HepG2 (cell line): ENCODE results near the gene ESPN. TPM values are rescaled to one million over a fixed set of nuclear protein-coding genes. Genes with fewer than 3 reads are reported as not detected.

Source experiments
- CREM ChIP-seq, 2 experiments: sonication (generic) in 1 of 2; formaldehyde crosslinking in 1 of 2; IDR thresholded peaks; 2 replicates each; pipeline versions ENCODE4 v1.4.0 to v1.6.1; 2016 to 2020; ENCODE audit warnings: antibody characterized with exemption in 1 of 2, mild to moderate bottlenecking in 1 of 2, missing genetic modification reagents in 1 of 2
- DNMT1 ChIP-seq: sonication (generic); formaldehyde crosslinking; IDR thresholded peaks from 2 replicates; pipeline ENCODE4 v1.5.1; 2020; ENCODE audit warnings: mild to moderate bottlenecking, missing genetic modification reagents
- POLR2A ChIP-seq, 2 experiments: IDR thresholded peaks; 2 replicates each; pipeline ENCODE4 v1.6.1; 2011; ENCODE audit warnings: low read depth in 2 of 2, low read length in 2 of 2, mild to moderate bottlenecking in 1 of 2, moderate library complexity in 1 of 2; ENCODE audit not compliant: insufficient read depth in 1 of 2
- PPARG ChIP-seq: conservative IDR thresholded peaks from 2 replicates; pipeline ENCODE4 v1.6.1; 2016; ENCODE audit warnings: missing biosample characterization, missing genetic modification reagents
- SETDB1 ChIP-seq: sonication (generic); formaldehyde crosslinking; IDR thresholded peaks from 2 replicates; pipeline ENCODE4 v1.5.1; 2020; ENCODE audit warnings: missing genetic modification reagents, mild to moderate bottlenecking, borderline replicate concordance
- TIGD3 ChIP-seq: sonication (generic); formaldehyde crosslinking; IDR thresholded peaks from 2 replicates; pipeline ENCODE4 v1.5.1; 2020; ENCODE audit warnings: mild to moderate bottlenecking, missing genetic modification reagents, borderline replicate concordance
- ZNF343 ChIP-seq: sonication (generic); formaldehyde crosslinking; IDR thresholded peaks from 2 replicates; pipeline ENCODE4 v1.4.0; 2020; ENCODE audit warnings: mild to moderate bottlenecking, missing genetic modification reagents
- ZNF431 ChIP-seq: sonication (generic); formaldehyde crosslinking; IDR thresholded peaks from 2 replicates; pipeline ENCODE4 v1.9.0; 2022; ENCODE audit warnings: missing genetic modification reagents, low read depth, mild to moderate bottlenecking, borderline replicate concordance
- ZNF441 ChIP-seq: sonication (generic); formaldehyde crosslinking; IDR thresholded peaks from 2 replicates; pipeline ENCODE4 v1.7.0; 2021; ENCODE audit warnings: missing genetic modification reagents, borderline replicate concordance
- ZNF496 ChIP-seq: sonication (generic); formaldehyde crosslinking; IDR thresholded peaks from 2 replicates; pipeline ENCODE4 v1.8.1; 2023; ENCODE audit warnings: mild to moderate bottlenecking, moderate library complexity, missing genetic modification reagents; ENCODE audit not compliant: insufficient replicate concordance
- ZNF644 ChIP-seq: IDR thresholded peaks from 2 replicates; pipeline ENCODE4 v1.6.1; 2016; ENCODE audit warnings: low read depth
- ZNF781 ChIP-seq: sonication (generic); formaldehyde crosslinking; IDR thresholded peaks from 2 replicates; pipeline ENCODE4 v1.5.1; 2020; ENCODE audit warnings: borderline replicate concordance, mild to moderate bottlenecking, missing genetic modification reagents; ENCODE audit errors: not compliant biosample characterization
- polyA plus RNA-seq, 8 experiments: library from polyadenylated mRNA; depleted of rRNA in 3 of 8; stranded (reverse) in 7 of 8; unstranded in 1 of 8; fragments of >200 nt; fragmentation: Illumina TruSeq in 4 of 8; extraction: Trizol in 4 of 8; gene quantifications; 2 replicates each; pipeline versions ENCODE4 v1.2.1 to v1.2.3, GENCODE V29; 2011 to 2016; ENCODE audit warnings: low read depth in 4 of 8, missing spikeins in 1 of 8, mixed read lengths in 1 of 8; ENCODE audit not compliant: insufficient read depth in 1 of 8
- total RNA-seq, 5 experiments: library from RNA; depleted of rRNA; stranded (reverse); fragments of >200 nt; fragmentation: Illumina TruSeq; extraction: Trizol; gene quantifications; 2 replicates each; pipeline ENCODE4 v1.2.3, GENCODE V29; 2016; ENCODE audit warnings: low read depth in 1 of 5
- TF ChIP-seq, protein P1 (sequence below): sonication (generic); formaldehyde crosslinking; IDR thresholded peaks from 2 replicates; pipeline ENCODE4 v1.5.0; 2020; ENCODE audit warnings: mild to moderate bottlenecking, missing genetic modification reagents, borderline replicate concordance
- TF ChIP-seq, protein P2 (sequence below): sonication (generic); formaldehyde crosslinking; IDR thresholded peaks from 2 replicates; pipeline ENCODE4 v1.4.0; 2020; ENCODE audit warnings: missing genetic modification reagents, borderline replicate concordance

ESPN gene
- total and polyA plus RNA-seq, 2 of the 13 experiments (the other 11 are each of a cell fraction or from before 2014, with no cell fraction given), result 48.6 to 54.2 TPM

GRCh38 chr1:6447016-6447817, 22.6 kb downstream of the ESPN start (continued):
- TF ChIP-seq, protein P1, sequence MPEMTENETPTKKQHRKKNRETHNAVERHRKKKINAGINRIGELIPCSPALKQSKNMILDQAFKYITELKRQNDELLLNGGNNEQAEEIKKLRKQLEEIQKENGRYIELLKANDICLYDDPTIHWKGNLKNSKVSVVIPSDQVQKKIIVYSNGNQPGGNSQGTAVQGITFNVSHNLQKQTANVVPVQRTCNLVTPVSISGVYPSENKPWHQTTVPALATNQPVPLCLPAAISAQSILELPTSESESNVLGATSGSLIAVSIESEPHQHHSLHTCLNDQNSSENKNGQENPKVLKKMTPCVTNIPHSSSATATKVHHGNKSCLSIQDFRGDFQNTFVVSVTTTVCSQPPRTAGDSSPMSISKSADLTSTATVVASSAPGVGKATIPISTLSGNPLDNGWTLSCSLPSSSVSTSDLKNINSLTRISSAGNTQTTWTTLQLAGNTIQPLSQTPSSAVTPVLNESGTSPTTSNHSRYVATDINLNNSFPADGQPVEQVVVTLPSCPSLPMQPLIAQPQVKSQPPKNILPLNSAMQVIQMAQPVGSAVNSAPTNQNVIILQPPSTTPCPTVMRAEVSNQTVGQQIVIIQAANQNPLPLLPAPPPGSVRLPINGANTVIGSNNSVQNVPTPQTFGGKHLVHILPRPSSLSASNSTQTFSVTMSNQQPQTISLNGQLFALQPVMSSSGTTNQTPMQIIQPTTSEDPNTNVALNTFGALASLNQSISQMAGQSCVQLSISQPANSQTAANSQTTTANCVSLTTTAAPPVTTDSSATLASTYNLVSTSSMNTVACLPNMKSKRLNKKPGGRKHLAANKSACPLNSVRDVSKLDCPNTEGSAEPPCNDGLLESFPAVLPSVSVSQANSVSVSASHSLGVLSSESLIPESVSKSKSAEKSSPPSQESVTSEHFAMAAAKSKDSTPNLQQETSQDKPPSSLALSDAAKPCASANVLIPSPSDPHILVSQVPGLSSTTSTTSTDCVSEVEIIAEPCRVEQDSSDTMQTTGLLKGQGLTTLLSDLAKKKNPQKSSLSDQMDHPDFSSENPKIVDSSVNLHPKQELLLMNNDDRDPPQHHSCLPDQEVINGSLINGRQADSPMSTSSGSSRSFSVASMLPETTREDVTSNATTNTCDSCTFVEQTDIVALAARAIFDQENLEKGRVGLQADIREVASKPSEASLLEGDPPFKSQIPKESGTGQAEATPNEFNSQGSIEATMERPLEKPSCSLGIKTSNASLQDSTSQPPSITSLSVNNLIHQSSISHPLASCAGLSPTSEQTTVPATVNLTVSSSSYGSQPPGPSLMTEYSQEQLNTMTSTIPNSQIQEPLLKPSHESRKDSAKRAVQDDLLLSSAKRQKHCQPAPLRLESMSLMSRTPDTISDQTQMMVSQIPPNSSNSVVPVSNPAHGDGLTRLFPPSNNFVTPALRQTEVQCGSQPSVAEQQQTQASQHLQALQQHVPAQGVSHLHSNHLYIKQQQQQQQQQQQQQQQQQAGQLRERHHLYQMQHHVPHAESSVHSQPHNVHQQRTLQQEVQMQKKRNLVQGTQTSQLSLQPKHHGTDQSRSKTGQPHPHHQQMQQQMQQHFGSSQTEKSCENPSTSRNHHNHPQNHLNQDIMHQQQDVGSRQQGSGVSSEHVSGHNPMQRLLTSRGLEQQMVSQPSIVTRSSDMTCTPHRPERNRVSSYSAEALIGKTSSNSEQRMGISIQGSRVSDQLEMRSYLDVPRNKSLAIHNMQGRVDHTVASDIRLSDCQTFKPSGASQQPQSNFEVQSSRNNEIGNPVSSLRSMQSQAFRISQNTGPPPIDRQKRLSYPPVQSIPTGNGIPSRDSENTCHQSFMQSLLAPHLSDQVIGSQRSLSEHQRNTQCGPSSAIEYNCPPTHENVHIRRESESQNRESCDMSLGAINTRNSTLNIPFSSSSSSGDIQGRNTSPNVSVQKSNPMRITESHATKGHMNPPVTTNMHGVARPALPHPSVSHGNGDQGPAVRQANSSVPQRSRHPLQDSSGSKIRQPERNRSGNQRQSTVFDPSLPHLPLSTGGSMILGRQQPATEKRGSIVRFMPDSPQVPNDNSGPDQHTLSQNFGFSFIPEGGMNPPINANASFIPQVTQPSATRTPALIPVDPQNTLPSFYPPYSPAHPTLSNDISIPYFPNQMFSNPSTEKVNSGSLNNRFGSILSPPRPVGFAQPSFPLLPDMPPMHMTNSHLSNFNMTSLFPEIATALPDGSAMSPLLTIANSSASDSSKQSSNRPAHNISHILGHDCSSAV, result peak; percentile 51; the same call in 1 of the 2 replicates
- TF ChIP-seq ZNF781, result no peak
- no peak; the same call in 1 of the 2 replicates for TF ChIP-seq CREM (IDR thresholded peaks at IDR 0.05)
- no peak for TF ChIP-seq CREM (CRISPR knock-in tag; IDR thresholded peaks at IDR 0.05)
- no peak for TF ChIP-seq ZNF644 (CRISPR knock-in tag)
- no peak for TF ChIP-seq ZNF496 (CRISPR knock-in tag)
- TF ChIP-seq ZNF431, result peak; percentile 63; the same call in 1 of the 2 replicates
- TF ChIP-seq, protein P2, sequence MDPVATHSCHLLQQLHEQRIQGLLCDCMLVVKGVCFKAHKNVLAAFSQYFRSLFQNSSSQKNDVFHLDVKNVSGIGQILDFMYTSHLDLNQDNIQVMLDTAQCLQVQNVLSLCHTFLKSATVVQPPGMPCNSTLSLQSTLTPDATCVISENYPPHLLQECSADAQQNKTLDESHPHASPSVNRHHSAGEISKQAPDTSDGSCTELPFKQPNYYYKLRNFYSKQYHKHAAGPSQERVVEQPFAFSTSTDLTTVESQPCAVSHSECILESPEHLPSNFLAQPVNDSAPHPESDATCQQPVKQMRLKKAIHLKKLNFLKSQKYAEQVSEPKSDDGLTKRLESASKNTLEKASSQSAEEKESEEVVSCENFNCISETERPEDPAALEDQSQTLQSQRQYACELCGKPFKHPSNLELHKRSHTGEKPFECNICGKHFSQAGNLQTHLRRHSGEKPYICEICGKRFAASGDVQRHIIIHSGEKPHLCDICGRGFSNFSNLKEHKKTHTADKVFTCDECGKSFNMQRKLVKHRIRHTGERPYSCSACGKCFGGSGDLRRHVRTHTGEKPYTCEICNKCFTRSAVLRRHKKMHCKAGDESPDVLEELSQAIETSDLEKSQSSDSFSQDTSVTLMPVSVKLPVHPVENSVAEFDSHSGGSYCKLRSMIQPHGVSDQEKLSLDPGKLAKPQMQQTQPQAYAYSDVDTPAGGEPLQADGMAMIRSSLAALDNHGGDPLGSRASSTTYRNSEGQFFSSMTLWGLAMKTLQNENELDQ (CRISPR knock-in tag), result no peak
- TF ChIP-seq DNMT1 (CRISPR knock-in tag), result peak; percentile 66; the same call in 1 of the 2 replicates
- no peak for TF ChIP-seq SETDB1
- no peak; a peak in 1 of 4 replicates for TF ChIP-seq POLR2A (IDR thresholded peaks at IDR 0.05; ENCODE audit: insufficient read depth in 1 of 2, low read depth in 2 of 2, low read length in 2 of 2)
- TF ChIP-seq TIGD3, result no peak; the same call in none of the 2 replicates
- TF ChIP-seq PPARG (CRISPR knock-in tag), result peak; percentile 76; the same call in 1 of the 2 replicates
- no peak; the same call in 1 of the 2 replicates for TF ChIP-seq ZNF343 (CRISPR knock-in tag)
- TF ChIP-seq ZNF441 (CRISPR knock-in tag), result no peak
